Keratinocyte (primary cell): ENCODE data around the gene AEBP1. TPM values are rescaled to one million over a fixed set of nuclear protein-coding genes. Genes with fewer than 3 reads are reported as not detected.

Experiments used
- DNase-seq: peaks from one replicate; pipeline ENCODE4 v3.0.0-alpha.2; 2011; ENCODE audit warnings: low read depth, missing footprints, low spot score
- FAIRE-seq: peaks from 2 replicates; lab custom pipeline; 2011; peaks lifted over from hg19 to GRCh38; lab: Jason Lieb, UNC
- H2AFZ ChIP-seq: 2 replicates; pipeline ENCODE4 v1.6.0; 2012; ENCODE audit warnings: low read length, control low read depth, inconsistent platforms; ENCODE audit not compliant: control insufficient read depth
- H3K27ac ChIP-seq: 2 replicates; pipeline ENCODE4 v1.5.1; 2011; ENCODE audit warnings: low read length; ENCODE audit not compliant: control insufficient read depth, insufficient read depth
- H3K27me3 ChIP-seq: 3 replicates; pipeline ENCODE4 v1.6.0; 2011; ENCODE audit warnings: low read length; ENCODE audit not compliant: control insufficient read depth, insufficient read depth; ENCODE audit errors: extremely low read depth
- H3K36me3 ChIP-seq, 2 experiments: 2 replicates in 1 of 2; 3 replicates in 1 of 2; pipeline ENCODE4 v1.5.1; 2011; ENCODE audit warnings: low read length in 2 of 2, mild to moderate bottlenecking in 1 of 2; ENCODE audit not compliant: control insufficient read depth in 2 of 2, insufficient read depth in 2 of 2; ENCODE audit errors: extremely low read depth in 1 of 2
- H3K4me1 ChIP-seq: 3 replicates; pipeline ENCODE4 v1.5.1; 2011; ENCODE audit warnings: low read length; ENCODE audit not compliant: control insufficient read depth, insufficient read depth; ENCODE audit errors: extremely low read depth
- H3K4me2 ChIP-seq: 3 replicates; pipeline ENCODE4 v1.6.0; 2011; ENCODE audit warnings: low read depth, low read length; ENCODE audit not compliant: control insufficient read depth, insufficient read depth; ENCODE audit errors: extremely low read depth
- H3K4me3 ChIP-seq, 3 experiments: fragments of 200-600 bp in 1 of 3; sonication (generic) in 1 of 3; 2 replicates in 2 of 3; 3 replicates in 1 of 3; pipeline ENCODE4 v1.5.1; 2011 to 2016; ENCODE audit warnings: low read length in 3 of 3, mild to moderate bottlenecking in 3 of 3, control low read depth in 2 of 3, inconsistent platforms in 1 of 3, low read depth in 1 of 3, mixed read lengths in 1 of 3, mixed run types in 1 of 3, moderate library complexity in 1 of 3; ENCODE audit not compliant: control insufficient read depth in 2 of 3, insufficient read depth in 2 of 3; ENCODE audit errors: extremely low read depth in 1 of 3
- H3K79me2 ChIP-seq: 2 replicates; pipeline ENCODE4 v1.6.0; 2012; ENCODE audit warnings: low read length; ENCODE audit not compliant: control insufficient read depth, insufficient read depth
- H3K9ac ChIP-seq: 3 replicates; pipeline ENCODE4 v1.6.0; 2011; ENCODE audit warnings: low read length; ENCODE audit not compliant: control insufficient read depth, insufficient read depth; ENCODE audit errors: extremely low read depth
- H3K9me1 ChIP-seq: 3 replicates; pipeline ENCODE4 v1.6.0; 2011; ENCODE audit warnings: low read length; ENCODE audit not compliant: control insufficient read depth, insufficient read depth; ENCODE audit errors: extremely low read depth
- H3K9me3 ChIP-seq: 2 replicates; pipeline ENCODE4 v1.5.1; 2012; ENCODE audit warnings: low read depth, low read length; ENCODE audit not compliant: control insufficient read depth
- H4K20me1 ChIP-seq: 3 replicates; pipeline ENCODE4 v1.6.0; 2011; ENCODE audit warnings: low read length; ENCODE audit not compliant: control insufficient read depth, insufficient read depth; ENCODE audit errors: extremely low read depth
- CTCF ChIP-seq, 3 experiments: IDR thresholded peaks in 1 of 3; conservative IDR thresholded peaks in 1 of 3; optimal IDR thresholded peaks in 1 of 3; 2 replicates in 2 of 3; 3 replicates in 1 of 3; pipeline versions ENCODE3 to v1.5.1; 2011; ENCODE audit warnings: low read length in 3 of 3, mild to moderate bottlenecking in 3 of 3, moderate library complexity in 2 of 3, control low read depth in 1 of 3, inconsistent platforms in 1 of 3; ENCODE audit not compliant: insufficient read depth in 2 of 3; ENCODE audit errors: extremely low read depth in 1 of 3
- EZH2 ChIP-seq: IDR thresholded peaks from one replicate; pipeline ENCODE4 v1.6.1; 2012; ENCODE audit warnings: inconsistent platforms, mild to moderate bottlenecking, low read length, moderate library complexity
- dilution Hi-C: fragments of 300-500 bp; cut with MboI; formaldehyde crosslinking; loops from one replicate; pipeline ENCODE4 v1.7.0; 2020; ENCODE audit warnings: low sequenced_read_pairs; ENCODE audit not compliant: extremely low pct_ligation_motif_present
- polyA plus RNA-seq, 5 experiments: library from polyadenylated mRNA; depleted of rRNA in 3 of 5; stranded (reverse) in 3 of 5; stranded (forward) in 1 of 5; unstranded in 1 of 5; fragments of >200 nt; gene quantifications; 1 replicate in 1 of 5; 2 replicates in 3 of 5; 3 replicates in 1 of 5; pipeline versions ENCODE4 v1.2.1 to v1.2.3, GENCODE V29; 2011 to 2012; ENCODE audit warnings: missing spikeins in 2 of 5, low read depth in 1 of 5, low replicate concordance in 1 of 5

The AEBP1 gene
- polyA plus RNA-seq, 1 donor (not counting 4 experiments of a cell fraction or from before 2014, with no cell fraction given) = 0.03 TPM

- TF ChIP-seq EZH2 (no peak), CTCF (optimal IDR thresholded peaks at IDR 0.05 in 1 of 3, IDR thresholded peaks at IDR 0.05 in 1 of 3, conservative IDR thresholded peaks at IDR 0.05 in 1 of 3; ENCODE audit: extremely low read depth in 1 of 3, insufficient read depth in 2 of 3, low read length in 3 of 3) (no peak)
- dilution Hi-C loops = no loop called here
- Histone ChIP-seq H3K4me1 (peaks cover 25% of the 10 kb centered on the region), H4K20me1 (no peaks in the 10 kb centered on the region), H2AFZ (peak overlapping the region; percentile 31), H3K79me2 (no peaks in the 10 kb centered on the region), H3K27ac (no peak overlapping the region), H3K4me2 (peak overlapping the region; percentile 22), H3K36me3 (no peaks in the 10 kb centered on the region), H3K9me3 (no peaks in the 10 kb centered on the region), H3K9ac (peak overlapping the region; percentile 5), H3K4me3 (no peak overlapping the region), H3K9me1 (no peaks in the 10 kb centered on the region), H3K27me3 (peaks cover 11% of the 10 kb centered on the region)
- peak; percentile 69 for FAIRE-seq
- no peak for DNase-seq
Measured at GRCh38 chr7:44101966-44102845, 1.9 kb upstream of the AEBP1 start.

GRCh38 chr7:44102846-44103565 lies 1.1 kb upstream of the AEBP1 start:
- H3K9me1 ChIP-seq = no peaks in the 10 kb centered on the region
- no peaks in the 10 kb centered on the region for H4K20me1 ChIP-seq
- no peaks in the 10 kb centered on the region for H3K79me2 ChIP-seq
- dilution Hi-C loops = no loop called here
- no peak overlapping the region for H3K9ac ChIP-seq
- peaks cover 11% of the 10 kb centered on the region for H3K27me3 ChIP-seq
- TF ChIP-seq EZH2 = no peak
- TF ChIP-seq CTCF (optimal IDR thresholded peaks at IDR 0.05 in 1 of 3, IDR thresholded peaks at IDR 0.05 in 1 of 3, conservative IDR thresholded peaks at IDR 0.05 in 1 of 3; ENCODE audit: extremely low read depth in 1 of 3, insufficient read depth in 2 of 3, low read length in 3 of 3) = no peak
- DNase-seq (no peak), FAIRE-seq (no peak)
- H2AFZ ChIP-seq = no peak overlapping the region
- no peaks in the 10 kb centered on the region for H3K36me3 ChIP-seq
- H3K4me1 ChIP-seq = peaks cover 25% of the 10 kb centered on the region
- no peaks in the 10 kb centered on the region for H3K9me3 ChIP-seq
- peak overlapping the region; percentile 22 for H3K4me2 ChIP-seq
- H3K27ac ChIP-seq = no peak overlapping the region
- no peak overlapping the region for H3K4me3 ChIP-seq
